ENCODE results near the gene HES7. TPM values are rescaled to one million over a fixed set of nuclear protein-coding genes. Genes with fewer than 3 reads are reported as not detected.

Gene HES7
- total RNA-seq, 1 experiment from 2014 or later: 0.61 TPM

DNA sequence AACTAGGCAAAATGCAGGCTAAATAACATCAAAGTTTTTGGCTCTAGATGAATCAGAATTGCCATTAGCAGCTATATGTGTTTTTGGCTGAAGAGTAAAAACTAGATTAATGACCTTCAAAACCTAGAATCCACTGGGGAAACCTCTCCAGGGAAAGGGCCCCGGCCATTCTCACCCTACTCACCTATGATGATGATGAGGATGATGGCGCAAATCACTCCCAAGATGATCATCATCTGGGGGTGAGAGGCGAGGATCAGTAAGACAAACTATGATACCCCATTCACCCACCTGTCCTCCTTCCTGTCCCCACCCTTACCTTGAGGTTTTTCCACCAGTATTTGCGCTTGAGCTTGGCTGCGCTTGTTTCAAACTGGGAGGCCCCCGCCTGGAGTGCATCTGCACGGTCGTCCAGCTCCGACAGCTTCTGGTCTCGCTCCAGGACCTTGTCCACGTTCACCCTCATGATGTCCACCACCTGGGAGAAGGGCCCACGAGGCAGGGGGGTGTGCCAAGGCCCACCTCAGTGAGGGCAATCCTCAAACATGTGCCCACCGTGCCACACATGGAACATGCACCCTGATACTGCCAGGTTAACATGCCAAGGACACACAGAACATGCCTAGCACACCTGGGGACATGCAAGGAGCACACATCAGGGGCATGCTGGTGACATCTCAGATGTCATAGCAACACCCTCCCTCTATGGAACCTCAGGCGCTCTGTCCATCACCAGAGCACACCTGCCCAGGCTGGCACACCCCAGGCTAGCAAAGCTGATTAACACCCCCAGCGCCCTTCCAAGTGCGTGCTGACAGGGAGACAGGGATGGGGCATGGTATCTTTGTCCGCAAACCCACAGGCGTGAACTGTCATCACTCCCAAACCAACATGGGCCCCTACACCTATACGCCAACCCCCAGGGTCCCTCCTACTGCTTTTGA is 37.7 kb upstream of the HES7 start:
- H3K27ac ChIP-seq (ENCODE audit: low read depth, low read length): peak overlapping the region; percentile 93
- intact Hi-C loops (cut with micrococcal nuclease): no loop called here
- ChIA-PET POLR2A (interaction anchor here (9.4 kb wide), 1 partner anchor 11 kb away, joined by 95 read pairs; no protein-coding TSS in a partner anchor), RAD21 (ENCODE audit: low non-redundant PET in 1 of 2, low total read pairs in 2 of 2, uncharacterized antibody in 2 of 2, unreplicated experiment in 2 of 2) (no interaction called here), CTCF (no interaction called here)
- no peak overlapping the region for H2AFZ ChIP-seq (ENCODE audit: low read depth, low read length, poor library complexity, severe bottlenecking)
- TF ChIP-seq POLR2AphosphoS5 (IDR thresholded peaks at IDR 0.05; ENCODE audit: low read depth, low read length) (no peak), RAD21 (IDR thresholded peaks at IDR 0.05; ENCODE audit: low read depth) (no peak), SRF (IDR thresholded peaks at IDR 0.05; ENCODE audit: low read depth) (no peak), POLR2A (IDR thresholded peaks at IDR 0.05; ENCODE audit: borderline replicate concordance, extremely low read depth, insufficient read depth, insufficient read length) (no peak), ELF1 (IDR thresholded peaks at IDR 0.05; ENCODE audit: borderline replicate concordance, low read depth) (no peak), CEBPB (IDR thresholded peaks at IDR 0.05; ENCODE audit: low read depth) (no peak), YY1 (IDR thresholded peaks at IDR 0.05; ENCODE audit: extremely low read depth, insufficient replicate concordance, low read depth, low read length) (no peak), ZNF274 (IDR thresholded peaks at IDR 0.05; ENCODE audit: low read depth, low read length) (no peak), EGR1 (IDR thresholded peaks at IDR 0.05; ENCODE audit: low read depth) (no peak), ZFX (IDR thresholded peaks at IDR 0.05) (no peak), EZH2 (IDR thresholded peaks at IDR 0.05) (no peak), EZH2phosphoT487 (IDR thresholded peaks at IDR 0.05; ENCODE audit: borderline replicate concordance) (no peak), SP1 (IDR thresholded peaks at IDR 0.05; ENCODE audit: low read depth) (no peak), SIN3A (IDR thresholded peaks at IDR 0.05; ENCODE audit: low read depth) (no peak), FOSL1 (IDR thresholded peaks at IDR 0.05; ENCODE audit: low read depth) (no peak), JUND (IDR thresholded peaks at IDR 0.05) (no peak)
- TF ChIP-seq, protein P1, sequence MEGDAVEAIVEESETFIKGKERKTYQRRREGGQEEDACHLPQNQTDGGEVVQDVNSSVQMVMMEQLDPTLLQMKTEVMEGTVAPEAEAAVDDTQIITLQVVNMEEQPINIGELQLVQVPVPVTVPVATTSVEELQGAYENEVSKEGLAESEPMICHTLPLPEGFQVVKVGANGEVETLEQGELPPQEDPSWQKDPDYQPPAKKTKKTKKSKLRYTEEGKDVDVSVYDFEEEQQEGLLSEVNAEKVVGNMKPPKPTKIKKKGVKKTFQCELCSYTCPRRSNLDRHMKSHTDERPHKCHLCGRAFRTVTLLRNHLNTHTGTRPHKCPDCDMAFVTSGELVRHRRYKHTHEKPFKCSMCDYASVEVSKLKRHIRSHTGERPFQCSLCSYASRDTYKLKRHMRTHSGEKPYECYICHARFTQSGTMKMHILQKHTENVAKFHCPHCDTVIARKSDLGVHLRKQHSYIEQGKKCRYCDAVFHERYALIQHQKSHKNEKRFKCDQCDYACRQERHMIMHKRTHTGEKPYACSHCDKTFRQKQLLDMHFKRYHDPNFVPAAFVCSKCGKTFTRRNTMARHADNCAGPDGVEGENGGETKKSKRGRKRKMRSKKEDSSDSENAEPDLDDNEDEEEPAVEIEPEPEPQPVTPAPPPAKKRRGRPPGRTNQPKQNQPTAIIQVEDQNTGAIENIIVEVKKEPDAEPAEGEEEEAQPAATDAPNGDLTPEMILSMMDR (IDR thresholded peaks at IDR 0.05 in 2 of 3, conservative IDR thresholded peaks at IDR 0.05 in 1 of 3; ENCODE audit: borderline replicate concordance in 1 of 3, insufficient read depth in 1 of 3, low read depth in 2 of 3, low read length in 2 of 3): no peak
- TF ChIP-seq, protein P2, sequence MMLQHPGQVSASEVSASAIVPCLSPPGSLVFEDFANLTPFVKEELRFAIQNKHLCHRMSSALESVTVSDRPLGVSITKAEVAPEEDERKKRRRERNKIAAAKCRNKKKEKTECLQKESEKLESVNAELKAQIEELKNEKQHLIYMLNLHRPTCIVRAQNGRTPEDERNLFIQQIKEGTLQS (IDR thresholded peaks at IDR 0.05): no peak
- TF ChIP-seq, protein P3, sequence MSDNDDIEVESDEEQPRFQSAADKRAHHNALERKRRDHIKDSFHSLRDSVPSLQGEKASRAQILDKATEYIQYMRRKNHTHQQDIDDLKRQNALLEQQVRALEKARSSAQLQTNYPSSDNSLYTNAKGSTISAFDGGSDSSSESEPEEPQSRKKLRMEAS (IDR thresholded peaks at IDR 0.05): no peak
- TF ChIP-seq, protein P4, sequence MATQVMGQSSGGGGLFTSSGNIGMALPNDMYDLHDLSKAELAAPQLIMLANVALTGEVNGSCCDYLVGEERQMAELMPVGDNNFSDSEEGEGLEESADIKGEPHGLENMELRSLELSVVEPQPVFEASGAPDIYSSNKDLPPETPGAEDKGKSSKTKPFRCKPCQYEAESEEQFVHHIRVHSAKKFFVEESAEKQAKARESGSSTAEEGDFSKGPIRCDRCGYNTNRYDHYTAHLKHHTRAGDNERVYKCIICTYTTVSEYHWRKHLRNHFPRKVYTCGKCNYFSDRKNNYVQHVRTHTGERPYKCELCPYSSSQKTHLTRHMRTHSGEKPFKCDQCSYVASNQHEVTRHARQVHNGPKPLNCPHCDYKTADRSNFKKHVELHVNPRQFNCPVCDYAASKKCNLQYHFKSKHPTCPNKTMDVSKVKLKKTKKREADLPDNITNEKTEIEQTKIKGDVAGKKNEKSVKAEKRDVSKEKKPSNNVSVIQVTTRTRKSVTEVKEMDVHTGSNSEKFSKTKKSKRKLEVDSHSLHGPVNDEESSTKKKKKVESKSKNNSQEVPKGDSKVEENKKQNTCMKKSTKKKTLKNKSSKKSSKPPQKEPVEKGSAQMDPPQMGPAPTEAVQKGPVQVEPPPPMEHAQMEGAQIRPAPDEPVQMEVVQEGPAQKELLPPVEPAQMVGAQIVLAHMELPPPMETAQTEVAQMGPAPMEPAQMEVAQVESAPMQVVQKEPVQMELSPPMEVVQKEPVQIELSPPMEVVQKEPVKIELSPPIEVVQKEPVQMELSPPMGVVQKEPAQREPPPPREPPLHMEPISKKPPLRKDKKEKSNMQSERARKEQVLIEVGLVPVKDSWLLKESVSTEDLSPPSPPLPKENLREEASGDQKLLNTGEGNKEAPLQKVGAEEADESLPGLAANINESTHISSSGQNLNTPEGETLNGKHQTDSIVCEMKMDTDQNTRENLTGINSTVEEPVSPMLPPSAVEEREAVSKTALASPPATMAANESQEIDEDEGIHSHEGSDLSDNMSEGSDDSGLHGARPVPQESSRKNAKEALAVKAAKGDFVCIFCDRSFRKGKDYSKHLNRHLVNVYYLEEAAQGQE (IDR thresholded peaks at IDR 0.05; ENCODE audit: low read depth): no peak
- H3K9me2 ChIP-seq (ENCODE audit: insufficient read depth): no peaks in the 10 kb centered on the region
- peaks cover 4 to 13% of the 10 kb centered on the region in 2 experiments; a peak in 3 of 4 replicates for H3K36me3 ChIP-seq (ENCODE audit: control insufficient read depth in 1 of 2, insufficient read depth in 2 of 2, low read length in 2 of 2)
- no peaks in the 10 kb centered on the region for H3K27me3 ChIP-seq (ENCODE audit: insufficient read depth, low read length)
- peaks cover 34% of the 10 kb centered on the region for H3K79me2 ChIP-seq (ENCODE audit: insufficient read depth, low read length)
- H3K4me1 ChIP-seq (ENCODE audit: control insufficient read depth in 1 of 2, insufficient read depth in 2 of 2, low read length in 2 of 2): peaks cover 42 to 76% of the 10 kb centered on the region in 2 experiments
- DNase-seq (ENCODE audit: low read depth, low spot score) (no peak), ATAC-seq (peak; percentile 10)
- H3K9me3 ChIP-seq (ENCODE audit: control insufficient read depth in 1 of 2, insufficient read depth in 1 of 2, low read depth in 1 of 2, low read length in 2 of 2): no peaks in the 10 kb centered on the region
- H3K9ac ChIP-seq (ENCODE audit: low read length): peak overlapping the region; percentile 100
- no peaks in the 10 kb centered on the region for H4K20me1 ChIP-seq (ENCODE audit: insufficient read depth)
- TSS peak; percentile 67 for BruUV-seq (replicated peaks)
- H3K4me2 ChIP-seq (ENCODE audit: low read length): peak overlapping the region; percentile 99
- H3K4me3 ChIP-seq (replicated peaks in 1 of 2; ENCODE audit: low read depth in 1 of 2, low read length in 2 of 2): peak overlapping the region; percentile 95 to 99
